Tibial artery (tissue), 4 donors: Measurements from ENCODE around the gene PRKD1.

Source experiments
- DNase-seq, 2 donors: peaks; one replicate each; pipeline ENCODE4 v3.0.0-alpha.2; 2019
- H3K27ac ChIP-seq, 2 donors: fragments of 200-600 bp; sonication (generic) in 1 of 2; 1 replicate in 1 of 2; 2 replicates in 1 of 2; pipeline ENCODE4 v1.5.1; 2018 to 2019; ENCODE audit warnings: mild to moderate bottlenecking in 1 of 2
- H3K27me3 ChIP-seq, 2 donors: fragments of 200-600 bp; sonication (generic) in 1 of 2; one replicate each; pipeline versions ENCODE4 v1.5.1 to v1.6.0; 2016 to 2019
- H3K36me3 ChIP-seq, 3 donors: fragments of 200-600 bp; sonication (generic) in 2 of 3; one replicate each; pipeline ENCODE4 v1.5.1; 2016 to 2019; ENCODE audit warnings: mild to moderate bottlenecking in 2 of 3
- H3K4me1 ChIP-seq, 4 donors: fragments of 200-600 bp; sonication (generic) in 2 of 4; 1 replicate in 3 of 4; 2 replicates in 1 of 4; pipeline ENCODE4 v1.5.1; 2016 to 2019
- H3K4me3 ChIP-seq, 2 donors: fragments of 200-600 bp; sonication (generic) in 1 of 2; 1 replicate in 1 of 2; 2 replicates in 1 of 2; pipeline ENCODE4 v1.5.1; 2018 to 2019; ENCODE audit warnings: mild to moderate bottlenecking in 2 of 2
- H3K9me3 ChIP-seq, 3 donors: fragments of 200-600 bp; sonication (generic) in 1 of 3; one replicate each; pipeline ENCODE4 v1.5.1; 2016 to 2019
- CTCF ChIP-seq, 2 experiments: fragments of 200-600 bp in 1 of 2; fragments of 450-650 bp in 1 of 2; IDR thresholded peaks; one replicate each; pipeline ENCODE4 v1.5.1; 2017 to 2019; ENCODE audit warnings: antibody characterized with exemption in 2 of 2, mild to moderate bottlenecking in 1 of 2, moderate library complexity in 1 of 2
- intact Hi-C: fragments of 100-400 bp; cut with DNase I; formaldehyde crosslinking; loops from one replicate; pipeline ENCODE4 v1.15.0; 2023; ENCODE audit warnings: low total_unique reads

PRKD1 gene

GRCh38 chr14:29918981-29919380 lies 8.7 kb downstream of the PRKD1 start:
- no peak for DNase-seq
- Histone ChIP-seq H3K4me3 (no peak overlapping the region), H3K27ac (no peak overlapping the region), H3K9me3 (no peaks in the 10 kb centered on the region), H3K27me3 (no peaks in the 10 kb centered on the region), H3K4me1 (peaks cover 0 to 41% (median 3%) of the 10 kb centered on the region in 4 donors), H3K36me3 (no peaks in the 10 kb centered on the region)
- intact Hi-C loops: no loop called here
- TF ChIP-seq CTCF (IDR thresholded peaks at IDR 0.05): no peak

- TF ChIP-seq CTCF (IDR thresholded peaks at IDR 0.05): no peak
- H3K4me1 ChIP-seq: peaks cover 0 to 14% (median 2%) of the 10 kb centered on the region in 4 donors
- peaks cover 0 to 4% (median 0%) of the 10 kb centered on the region in 3 donors for H3K36me3 ChIP-seq
- no peak overlapping the region for H3K4me3 ChIP-seq
- H3K9me3 ChIP-seq: no peaks in the 10 kb centered on the region
- H3K27me3 ChIP-seq: no peaks in the 10 kb centered on the region
- no peak for DNase-seq
- H3K27ac ChIP-seq: no peak overlapping the region
- intact Hi-C loops: no loop called here
Measured at GRCh38 chr14:29913566-29913965, 14.1 kb downstream of the PRKD1 start.

- peaks cover 0 to 4% (median 0%) of the 10 kb centered on the region in 3 donors for H3K36me3 ChIP-seq
- no peak overlapping the region for H3K4me3 ChIP-seq
- no peak for DNase-seq
- H3K9me3 ChIP-seq: no peaks in the 10 kb centered on the region
- H3K27ac ChIP-seq: no peak overlapping the region
- peaks cover 0 to 14% (median 0%) of the 10 kb centered on the region in 4 donors for H3K4me1 ChIP-seq
- TF ChIP-seq CTCF (IDR thresholded peaks at IDR 0.05): no peak
- H3K27me3 ChIP-seq: no peaks in the 10 kb centered on the region
- intact Hi-C loops: no loop called here
Measured at GRCh38 chr14:29911810-29912209, 15.8 kb downstream of the PRKD1 start.

- no peak overlapping the region for H3K4me3 ChIP-seq
- H3K36me3 ChIP-seq: peaks cover 0 to 4% (median 0%) of the 10 kb centered on the region in 3 donors
- H3K9me3 ChIP-seq: no peaks in the 10 kb centered on the region
- no peak overlapping the region for H3K27ac ChIP-seq
- peaks cover 0 to 22% (median 2%) of the 10 kb centered on the region in 4 donors for H3K4me1 ChIP-seq
- H3K27me3 ChIP-seq: no peaks in the 10 kb centered on the region
- intact Hi-C loops: no loop called here
- TF ChIP-seq CTCF (IDR thresholded peaks at IDR 0.05): no peak
- no peak for DNase-seq
Measured at GRCh38 chr14:29908652-29909577, 18.7 kb downstream of the PRKD1 start.

GRCh38 chr14:29906256-29906870 lies 21.3 kb downstream of the PRKD1 start:
- intact Hi-C loops: no loop called here
- H3K4me3 ChIP-seq: no peak overlapping the region
- no peaks in the 10 kb centered on the region for H3K9me3 ChIP-seq
- H3K27me3 ChIP-seq: no peaks in the 10 kb centered on the region
- no peak overlapping the region for H3K27ac ChIP-seq
- TF ChIP-seq CTCF (IDR thresholded peaks at IDR 0.05): no peak
- peaks cover 0 to 19% (median 2%) of the 10 kb centered on the region in 4 donors for H3K4me1 ChIP-seq
- peaks cover 0 to 4% (median 0%) of the 10 kb centered on the region in 3 donors for H3K36me3 ChIP-seq
- DNase-seq: no peak
